Urinary bladder (tissue), 4 donors: ENCODE data around the gene TMEM19. TPM values are rescaled to one million over a fixed set of nuclear protein-coding genes. Genes with fewer than 3 reads are reported as not detected.

Experiments used
- DNase-seq: peaks from one replicate; pipeline ENCODE4 v3.0.0-alpha.2; 2015; ENCODE audit errors: extremely low spot score
- H3K27ac ChIP-seq: one replicate; pipeline ENCODE4 v1.5.1; 2013; ENCODE audit warnings: low read depth, mild to moderate bottlenecking, moderate library complexity
- H3K36me3 ChIP-seq: one replicate; pipeline ENCODE4 v1.6.1; 2013; ENCODE audit warnings: mild to moderate bottlenecking, moderate library complexity; ENCODE audit not compliant: insufficient read depth
- H3K4me1 ChIP-seq: one replicate; pipeline ENCODE4 v1.6.1; 2013; ENCODE audit warnings: mild to moderate bottlenecking, moderate library complexity; ENCODE audit not compliant: insufficient read depth
- H3K4me3 ChIP-seq: one replicate; pipeline ENCODE4 v1.5.1; 2013; ENCODE audit warnings: low read depth, low read length
- WGBS: extraction: QIAGEN DNeasy Blood & Tissue Kit; methylation state at CpG from one replicate; pipeline ENCODE4 v1.1.7; 2013; 5-methylcytosine and 5-hydroxymethylcytosine counted together
- polyA plus RNA-seq: library from polyadenylated mRNA; stranded (reverse); fragments of 200-250 nt; gene quantifications from one replicate; pipeline ENCODE4 v1.2.3, GENCODE V29; 2013
- small RNA-seq: library from RNA; depleted of rRNA; stranded (forward); fragments of <200 nt; gene quantifications from one replicate; pipeline ENCODE3, GENCODE V24; 2014
- total RNA-seq: library from RNA; depleted of rRNA; stranded (reverse); fragments of >200 nt; gene quantifications from one replicate; pipeline ENCODE4 v1.2.3, GENCODE V29; 2014
- donor health status: healthy with polysubstance abuse.
- donor health status: healthy.

TMEM19 gene
- total and polyA plus RNA-seq, 2 donors, result 13.5 to 42.0 TPM

DNA sequence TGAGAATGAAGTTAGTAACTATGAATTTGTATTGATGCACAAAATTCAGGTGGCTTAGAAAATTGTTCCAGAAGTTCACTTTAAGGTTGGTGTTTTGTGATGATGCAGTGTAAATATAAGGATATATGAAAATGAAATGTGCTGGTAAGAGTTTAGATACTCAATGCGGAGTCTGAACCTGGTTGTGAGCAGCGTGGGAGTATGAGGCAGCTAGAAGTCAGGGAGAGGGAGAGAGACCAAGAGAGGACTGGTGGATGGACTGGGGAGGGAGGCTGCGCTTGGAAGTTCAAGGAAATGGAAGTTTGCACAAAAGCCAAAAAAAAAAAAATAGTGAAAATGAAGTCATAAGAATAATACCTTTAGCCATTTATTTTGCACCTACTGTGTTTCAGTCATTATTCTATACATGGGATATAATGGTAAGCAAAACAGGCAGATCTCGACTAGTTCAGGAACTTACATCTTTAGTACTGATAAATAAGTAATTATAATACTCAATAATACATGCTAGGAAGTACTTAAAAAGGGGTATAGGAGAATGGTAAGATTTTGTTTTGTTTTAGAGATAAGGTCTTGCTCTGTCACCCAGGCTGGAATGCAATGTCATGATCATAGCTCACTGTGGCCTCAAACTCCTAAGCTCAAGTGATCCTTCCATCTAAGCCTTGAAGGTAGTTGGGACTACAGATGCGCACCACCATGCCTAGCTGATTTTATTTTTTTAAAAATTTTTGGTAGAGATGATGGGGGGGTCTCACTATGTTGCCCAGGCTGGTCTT lies 58.8 kb downstream of the TMEM19 start:
- Histone ChIP-seq H3K4me1 (no peaks in the 10 kb centered on the region), H3K4me3 (no peak overlapping the region), H3K27ac (no peak overlapping the region), H3K36me3 (peaks cover 1% of the 10 kb centered on the region)
- DNase-seq, result no peak
- WGBS, result 89% methylated on average over 5 of the region's 5 CpGs

DNA sequence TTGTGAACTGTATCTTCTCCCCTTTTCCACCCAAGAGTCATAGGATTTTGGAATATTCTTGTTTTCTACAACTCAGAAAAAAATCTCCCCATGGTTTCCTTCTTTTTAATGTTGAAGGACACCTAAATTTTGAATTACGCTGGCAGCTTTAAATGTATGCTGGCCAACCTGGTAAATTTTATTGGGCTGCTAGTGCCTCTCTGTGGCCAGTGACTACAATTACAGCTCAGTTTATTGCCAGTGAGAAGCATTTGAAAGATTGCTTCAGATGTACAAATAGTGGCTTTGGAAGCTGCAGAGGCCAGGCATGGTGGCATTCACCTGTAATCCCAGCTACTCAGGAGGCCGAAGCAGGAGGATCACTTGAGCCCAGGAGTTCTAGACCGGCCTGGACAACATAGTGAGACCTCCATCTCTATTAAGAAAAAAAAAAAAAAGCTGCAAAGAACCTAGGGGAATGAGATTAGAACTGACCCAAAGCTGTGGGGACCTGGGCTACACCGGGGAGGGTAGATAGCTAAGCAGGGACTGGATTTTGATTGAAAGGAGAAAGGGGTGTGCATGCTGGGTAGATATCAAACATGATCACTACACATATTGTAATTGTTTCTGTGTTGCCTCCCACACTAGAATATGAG lies 61.2 kb downstream of the TMEM19 start:
- Histone ChIP-seq H3K4me3 (no peak overlapping the region), H3K36me3 (peaks cover 1% of the 10 kb centered on the region), H3K4me1 (no peaks in the 10 kb centered on the region), H3K27ac (no peak overlapping the region)
- 33% methylated on average over 4 of the region's 4 CpGs for WGBS
- no peak for DNase-seq

- Histone ChIP-seq H3K27ac (no peak overlapping the region), H3K4me1 (no peaks in the 10 kb centered on the region), H3K36me3 (peaks cover 1% of the 10 kb centered on the region), H3K4me3 (no peak overlapping the region)
- no peak for DNase-seq
- 45% methylated on average over 5 of the region's 5 CpGs for WGBS
Observed at GRCh38 chr12:71748081-71748850, 62.4 kb downstream of the TMEM19 start.

DNA sequence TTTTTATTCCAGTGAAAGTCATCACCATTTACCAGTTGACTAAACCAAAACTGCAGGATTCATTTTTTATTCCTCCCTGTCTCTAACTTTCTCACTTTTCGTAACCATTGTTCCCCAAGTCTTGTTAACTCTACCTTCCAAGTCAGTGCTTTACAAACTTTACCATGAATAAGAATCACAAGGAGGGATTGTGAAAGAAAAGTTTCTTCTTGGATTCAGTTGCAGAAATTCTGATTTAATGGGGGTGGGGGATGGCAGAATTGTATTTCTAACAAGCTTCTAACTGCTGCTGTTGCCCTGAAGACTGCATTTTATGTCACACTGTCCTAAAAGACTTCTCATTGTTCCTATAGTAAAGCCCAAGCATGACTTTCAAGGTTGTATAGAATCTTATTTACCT lies 63.8 kb downstream of the TMEM19 start:
- 94% methylated on average over 1 of the region's 1 CpG for WGBS
- H3K4me1 ChIP-seq, result no peaks in the 10 kb centered on the region
- no peak for DNase-seq
- H3K27ac ChIP-seq, result no peak overlapping the region
- no peak overlapping the region for H3K4me3 ChIP-seq
- peaks cover 1% of the 10 kb centered on the region for H3K36me3 ChIP-seq

DNA sequence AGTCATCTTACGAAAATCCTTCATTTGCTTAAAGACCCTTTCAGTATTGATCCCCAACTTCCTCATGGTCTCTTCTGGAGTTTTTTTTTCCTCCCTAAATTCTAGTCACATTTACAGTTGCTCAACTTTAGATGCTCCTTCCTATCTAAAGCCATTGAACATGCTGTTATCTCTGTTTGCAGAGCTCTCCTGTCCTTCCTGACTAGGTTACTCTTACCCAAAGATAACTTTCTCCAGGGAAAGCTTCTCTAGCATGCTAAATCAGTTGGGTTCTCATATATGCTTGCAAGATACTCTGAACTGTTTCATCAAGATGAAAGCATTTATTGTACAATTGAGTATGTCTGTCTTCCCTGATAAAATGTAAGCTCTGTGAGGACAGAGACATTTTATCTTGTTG lies 67.0 kb downstream of the TMEM19 start:
- Histone ChIP-seq H3K36me3 (no peaks in the 10 kb centered on the region), H3K4me3 (no peak overlapping the region), H3K4me1 (peaks cover 2% of the 10 kb centered on the region), H3K27ac (no peak overlapping the region)
- DNase-seq, result no peak
- WGBS, result 84% methylated on average over 1 of the region's 1 CpG

Small RNAs within 50 kb of the gene (small RNA-seq; reads per million reads assigned to genes)
- gene RF00560, result not detected

Other genes starting within 250 kb of the TMEM19 start
- gene LGR5, start 246.3 kb upstream of the TMEM19 start, total RNA-seq, result 2.0 TPM
- gene LGR5, start 246.3 kb upstream of the TMEM19 start, polyA plus RNA-seq, result 0.14 TPM
- gene ZFC3H1, start 22.2 kb upstream of the TMEM19 start, total RNA-seq, result 109 TPM
- 16.9 TPM for gene ZFC3H1, start 22.2 kb upstream of the TMEM19 start, polyA plus RNA-seq
- gene THAP2, start 21.8 kb upstream of the TMEM19 start, total RNA-seq, result 15.9 TPM
- gene THAP2, start 21.8 kb upstream of the TMEM19 start, polyA plus RNA-seq, result 3.1 TPM
- gene RAB21, start 68.8 kb downstream of the TMEM19 start, total RNA-seq, result 45.0 TPM
- 34.7 TPM for gene RAB21, start 68.8 kb downstream of the TMEM19 start, polyA plus RNA-seq
- 69.0 TPM for gene TBC1D15, start 153.7 kb downstream of the TMEM19 start, total RNA-seq
- 29.3 TPM for gene TBC1D15, start 153.7 kb downstream of the TMEM19 start, polyA plus RNA-seq